ENCODE results near the gene SLC25A33. TPM values are rescaled to one million over a fixed set of nuclear protein-coding genes. Genes with fewer than 3 reads are reported as not detected.

The SLC25A33 gene
- total RNA-seq, 4 donors from 2014 or later, result 4.9 to 12.5 (median 6.6) TPM

GRCh38 chr1:9631613-9632012 is 92.3 kb downstream of the SLC25A33 start:
- Histone ChIP-seq H3K27me3 (no peaks in the 10 kb centered on the region), H3K9me3 (no peaks in the 10 kb centered on the region), H3K36me3 (no peaks in the 10 kb centered on the region), H3K4me1 (peaks cover 0 to 8% (median 2%) of the 10 kb centered on the region in 4 donors), H3K4me3 (no peak overlapping the region), H3K27ac (no peak overlapping the region)
- intact Hi-C loops (cut with DNase I; ENCODE audit: low total_unique reads), result no loop called here
- no peak for DNase-seq
- in situ Hi-C loops (cut with MboI; ENCODE audit: low pct_ligation_motif_present in 1 of 4, low pct_unique_long_range_greater_than_20kb in 1 of 4, low sequenced_read_pairs in 3 of 4), result no loop called here
- 79 to 88% methylated on average over 2 to 3 of the region's 3 CpGs for WGBS, 2 donors (ENCODE audit: low coverage in 1 of 2)
- TF ChIP-seq POLR2A (IDR thresholded peaks at IDR 0.05) (no peak), CTCF (IDR thresholded peaks at IDR 0.05) (no peak), POLR2AphosphoS5 (IDR thresholded peaks at IDR 0.05) (no peak)

GRCh38 chr1:9633493-9633892 is 94.2 kb downstream of the SLC25A33 start:
- no peak for TF ChIP-seq CTCF (IDR thresholded peaks at IDR 0.05)
- no peak for TF ChIP-seq POLR2AphosphoS5 (IDR thresholded peaks at IDR 0.05)
- no peak for TF ChIP-seq POLR2A (IDR thresholded peaks at IDR 0.05)
- TF ChIP-seq EP300 (IDR thresholded peaks at IDR 0.05; ENCODE audit: low read depth), result no peak
- no peaks in the 10 kb centered on the region for H3K27me3 ChIP-seq
- no peaks in the 10 kb centered on the region for H3K9me3 ChIP-seq
- H3K4me3 ChIP-seq, result no peak overlapping the region
- no peak overlapping the region for H3K27ac ChIP-seq
- intact Hi-C loops (cut with DNase I; ENCODE audit: low total_unique reads) (no loop called here), in situ Hi-C loops (cut with MboI; ENCODE audit: low pct_ligation_motif_present in 1 of 4, low pct_unique_long_range_greater_than_20kb in 1 of 4, low sequenced_read_pairs in 3 of 4) (no loop called here)
- H3K4me1 ChIP-seq, result no peaks in the 10 kb centered on the region
- no peak for DNase-seq
- WGBS, 2 donors (ENCODE audit: low coverage in 1 of 2), result 84% methylated on average over 6 of the region's 6 CpGs; no CpG with 5 or more reads in 1 of the 2 donors
- H3K36me3 ChIP-seq, result no peaks in the 10 kb centered on the region

GRCh38 chr1:9634582-9634981 is 95.3 kb downstream of the SLC25A33 start:
- H3K27me3 ChIP-seq, result no peaks in the 10 kb centered on the region
- H3K27ac ChIP-seq, result no peak overlapping the region
- DNase-seq, result no peak
- no peaks in the 10 kb centered on the region for H3K36me3 ChIP-seq
- WGBS, 2 donors (ENCODE audit: low coverage in 1 of 2), result 67 to 77% methylated on average over 2 of the region's 2 CpGs
- no peaks in the 10 kb centered on the region for H3K9me3 ChIP-seq
- H3K4me1 ChIP-seq, result no peaks in the 10 kb centered on the region
- intact Hi-C loops (cut with DNase I; ENCODE audit: low total_unique reads) (no loop called here), in situ Hi-C loops (cut with MboI; ENCODE audit: low pct_ligation_motif_present in 1 of 4, low pct_unique_long_range_greater_than_20kb in 1 of 4, low sequenced_read_pairs in 3 of 4) (no loop called here)
- H3K4me3 ChIP-seq, result no peak overlapping the region
- no peak for TF ChIP-seq CTCF (IDR thresholded peaks at IDR 0.05)
- no peak for TF ChIP-seq EP300 (IDR thresholded peaks at IDR 0.05; ENCODE audit: low read depth)

Other genes with a start within 250 kb of the SLC25A33 start
- gene SPSB1, start 246.6 kb upstream of the SLC25A33 start, total RNA-seq, result 10 to 100 TPM; 40.0 to 82.1 (median 52.6) TPM
- gene TMEM201, start 49.4 kb downstream of the SLC25A33 start, total RNA-seq, result 10 to 100 TPM in 1 of 4 donors, 1 to 10 TPM in 3; 2.6 to 19.7 (median 6.0) TPM
- gene PIK3CD, start 112.3 kb downstream of the SLC25A33 start, total RNA-seq, result 1 to 10 TPM in 3 of 4 donors, under 1 TPM in 1; 0.20 to 6.7 (median 4.1) TPM

Measured in transverse colon (tissue), 4 donors.